ENCODE data around the gene CUBN. TPM values are rescaled to one million over a fixed set of nuclear protein-coding genes. Genes with fewer than 3 reads are reported as not detected.

Gene CUBN
- total RNA-seq, 3 donors from 2014 or later (not counting 1 experiment from before 2014, with no cell fraction given): 4.7 to 5.6 (median 5.1) TPM

- Mint-ChIP-seq H3K4me1 (no peaks in the 10 kb centered on the region), H3K4me3 (no peak overlapping the region), H3K9me3 (no peaks in the 10 kb centered on the region), H3K36me3 (no peaks in the 10 kb centered on the region), H3K27ac (no peak overlapping the region), H3K27me3 (ENCODE audit: low read depth in 2 of 2) (peaks cover 0 to 5% of the 10 kb centered on the region in 2 donors)
- H3K4me3 ChIP-seq (ENCODE audit: low read length): no peak overlapping the region
- H3K36me3 ChIP-seq (ENCODE audit: control insufficient read depth, insufficient read depth, low read length): no peaks in the 10 kb centered on the region
- WGBS (ENCODE audit: insufficient coverage): 96% methylated on average over 3 of the region's 3 CpGs
- intact Hi-C loops (cut with micrococcal nuclease): no loop called here
- DNase-seq (no peak), ATAC-seq (no peak)
- no peak overlapping the region for H3K27ac ChIP-seq (ENCODE audit: low read length)
- H3K9me3 ChIP-seq (ENCODE audit: control insufficient read depth, insufficient read depth, low read length): no peaks in the 10 kb centered on the region
- no peaks in the 10 kb centered on the region for H3K4me1 ChIP-seq (ENCODE audit: control insufficient read depth, insufficient read depth, low read length)
- TF ChIP-seq CTCF (IDR thresholded peaks at IDR 0.05): no peak
- H3K27me3 ChIP-seq (ENCODE audit: control insufficient read depth, insufficient read depth, low read length): no peaks in the 10 kb centered on the region
Measured at GRCh38 chr10:16923726-16924125, 205.9 kb downstream of the CUBN start.

GRCh38 chr10:16923309-16923708 is 206.3 kb downstream of the CUBN start:
- Mint-ChIP-seq H3K9me3 (no peaks in the 10 kb centered on the region), H3K4me1 (no peaks in the 10 kb centered on the region), H3K27me3 (ENCODE audit: low read depth in 2 of 2) (peaks cover 0 to 5% of the 10 kb centered on the region in 2 donors), H3K4me3 (no peak overlapping the region), H3K36me3 (no peaks in the 10 kb centered on the region), H3K27ac (no peak overlapping the region)
- no peak for DNase-seq
- Histone ChIP-seq H3K27ac (ENCODE audit: low read length) (no peak overlapping the region), H3K9me3 (ENCODE audit: control insufficient read depth, insufficient read depth, low read length) (no peaks in the 10 kb centered on the region), H3K27me3 (ENCODE audit: control insufficient read depth, insufficient read depth, low read length) (no peaks in the 10 kb centered on the region), H3K36me3 (ENCODE audit: control insufficient read depth, insufficient read depth, low read length) (no peaks in the 10 kb centered on the region), H3K4me1 (ENCODE audit: control insufficient read depth, insufficient read depth, low read length) (no peaks in the 10 kb centered on the region), H3K4me3 (ENCODE audit: low read length) (no peak overlapping the region)
- ATAC-seq: no peak
- WGBS (ENCODE audit: insufficient coverage): 88% methylated on average over 2 of the region's 2 CpGs
- no peak for TF ChIP-seq CTCF (IDR thresholded peaks at IDR 0.05)
- intact Hi-C loops (cut with micrococcal nuclease): no loop called here

GRCh38 chr10:16919121-16919982 is 210.3 kb downstream of the CUBN start:
- 89% methylated on average over 8 of the region's 9 CpGs for WGBS (ENCODE audit: insufficient coverage)
- Histone ChIP-seq H3K27me3 (ENCODE audit: control insufficient read depth, insufficient read depth, low read length) (no peaks in the 10 kb centered on the region), H3K9me3 (ENCODE audit: control insufficient read depth, insufficient read depth, low read length) (no peaks in the 10 kb centered on the region), H3K27ac (ENCODE audit: low read length) (no peak overlapping the region), H3K36me3 (ENCODE audit: control insufficient read depth, insufficient read depth, low read length) (no peaks in the 10 kb centered on the region), H3K4me1 (ENCODE audit: control insufficient read depth, insufficient read depth, low read length) (no peaks in the 10 kb centered on the region), H3K4me3 (ENCODE audit: low read length) (no peak overlapping the region)
- intact Hi-C loops (cut with micrococcal nuclease): no loop called here
- Mint-ChIP-seq H3K27me3 (ENCODE audit: low read depth in 2 of 2) (no peaks in the 10 kb centered on the region), H3K27ac (no peak overlapping the region), H3K9me3 (no peaks in the 10 kb centered on the region), H3K4me3 (no peak overlapping the region), H3K36me3 (no peaks in the 10 kb centered on the region), H3K4me1 (no peaks in the 10 kb centered on the region)
- DNase-seq (no peak), ATAC-seq (no peak)
- TF ChIP-seq CTCF (IDR thresholded peaks at IDR 0.05): no peak

- no peak for DNase-seq
- Mint-ChIP-seq H3K27me3 (ENCODE audit: low read depth in 2 of 2) (no peaks in the 10 kb centered on the region), H3K27ac (no peak overlapping the region), H3K4me1 (no peaks in the 10 kb centered on the region), H3K4me3 (no peak overlapping the region), H3K36me3 (no peaks in the 10 kb centered on the region), H3K9me3 (no peaks in the 10 kb centered on the region)
- H3K36me3 ChIP-seq (ENCODE audit: control insufficient read depth, insufficient read depth, low read length): no peaks in the 10 kb centered on the region
- H3K27ac ChIP-seq (ENCODE audit: low read length): no peak overlapping the region
- no peak for TF ChIP-seq CTCF (IDR thresholded peaks at IDR 0.05)
- ATAC-seq: no peak
- no peaks in the 10 kb centered on the region for H3K4me1 ChIP-seq (ENCODE audit: control insufficient read depth, insufficient read depth, low read length)
- no peaks in the 10 kb centered on the region for H3K9me3 ChIP-seq (ENCODE audit: control insufficient read depth, insufficient read depth, low read length)
- no peaks in the 10 kb centered on the region for H3K27me3 ChIP-seq (ENCODE audit: control insufficient read depth, insufficient read depth, low read length)
- intact Hi-C loops (cut with micrococcal nuclease): no loop called here
- no peak overlapping the region for H3K4me3 ChIP-seq (ENCODE audit: low read length)
- WGBS (ENCODE audit: insufficient coverage): 100% methylated on average over 2 of the region's 6 CpGs
Measured at GRCh38 chr10:16916496-16916895, 213.1 kb downstream of the CUBN start.

Measured in natural killer cell (primary cell).